Measurements from ENCODE around the gene UGT1A5. TPM values are rescaled to one million over a fixed set of nuclear protein-coding genes. Genes with fewer than 3 reads are reported as not detected.

The UGT1A5 gene
- total and polyA plus RNA-seq, 10 of the 15 experiments (the other 5 are each of a cell fraction or from before 2014, with no cell fraction given): not detected

DNA sequence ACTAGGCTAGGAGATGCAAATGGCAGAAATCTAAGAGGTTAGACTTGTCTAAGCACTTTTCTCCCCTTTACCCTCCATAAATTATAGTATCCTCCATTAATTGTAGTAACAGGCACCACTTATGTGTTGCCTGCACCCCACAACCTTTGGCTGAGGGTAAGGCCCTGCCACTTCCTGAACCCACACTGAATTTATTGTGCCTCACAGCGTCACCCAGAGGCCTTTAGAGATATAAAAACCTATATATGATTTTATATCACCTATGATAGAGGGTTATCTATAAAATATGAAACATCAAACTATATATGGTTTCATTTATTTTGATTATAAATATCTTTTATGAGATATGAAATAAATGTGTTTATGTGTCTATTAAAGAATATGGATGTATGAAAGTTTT, 38.4 kb upstream of the UGT1A5 start:
- H2AFZ ChIP-seq (ENCODE audit: control insufficient read depth, low read depth, low read length): no peak overlapping the region
- H3K27me3 ChIP-seq (replicated peaks in 1 of 2; ENCODE audit: control insufficient read depth in 2 of 2, insufficient read depth in 2 of 2, low read length in 1 of 2): no peaks in the 10 kb centered on the region; a peak in 1 of 4 replicates
- no peaks in the 10 kb centered on the region for H3K36me3 ChIP-seq (ENCODE audit: control insufficient read depth in 2 of 2, insufficient read depth in 2 of 2, low read length in 1 of 2)
- no peaks in the 10 kb centered on the region for H3K4me1 ChIP-seq (ENCODE audit: control insufficient read depth, insufficient read depth, low read length)
- in situ Hi-C loops (cut with MboI): no loop called here
- no peak for FAIRE-seq
- no peak for TF ChIP-seq SKIL (IDR thresholded peaks at IDR 0.05; ENCODE audit: low read depth, poor library complexity, severe bottlenecking)
- peak; percentile 10; the same call in 1 of the 2 replicates for TF ChIP-seq RAD21 (IDR thresholded peaks at IDR 0.05; ENCODE audit: insufficient read depth, low read depth, low read length)
- TF ChIP-seq CTCF (IDR thresholded peaks at IDR 0.05 in 2 of 3, conservative IDR thresholded peaks at IDR 0.05 in 1 of 3; ENCODE audit: control insufficient read depth in 2 of 3, extremely low read depth in 1 of 3, insufficient read depth in 1 of 3, low read depth in 3 of 3, low read length in 3 of 3): 0 out of 6 replicates have a peak, but pooled peaks of 1 of the 3 experiments have one; percentile 15
- TF ChIP-seq, protein P1, sequence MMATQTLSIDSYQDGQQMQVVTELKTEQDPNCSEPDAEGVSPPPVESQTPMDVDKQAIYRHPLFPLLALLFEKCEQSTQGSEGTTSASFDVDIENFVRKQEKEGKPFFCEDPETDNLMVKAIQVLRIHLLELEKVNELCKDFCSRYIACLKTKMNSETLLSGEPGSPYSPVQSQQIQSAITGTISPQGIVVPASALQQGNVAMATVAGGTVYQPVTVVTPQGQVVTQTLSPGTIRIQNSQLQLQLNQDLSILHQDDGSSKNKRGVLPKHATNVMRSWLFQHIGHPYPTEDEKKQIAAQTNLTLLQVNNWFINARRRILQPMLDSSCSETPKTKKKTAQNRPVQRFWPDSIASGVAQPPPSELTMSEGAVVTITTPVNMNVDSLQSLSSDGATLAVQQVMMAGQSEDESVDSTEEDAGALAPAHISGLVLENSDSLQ (IDR thresholded peaks at IDR 0.05): no peak
- TF ChIP-seq YY1 (IDR thresholded peaks at IDR 0.05; ENCODE audit: low read depth, low read length): no peak
- TF ChIP-seq ESRRA (IDR thresholded peaks at IDR 0.05; ENCODE audit: low read length): no peak
- TF ChIP-seq SUZ12 (IDR thresholded peaks at IDR 0.05; ENCODE audit: unreplicated experiment): no peak
- H3K4me3 ChIP-seq: no peak overlapping the region
- no peak for ATAC-seq
- CTCF ChIA-PET: no interaction called here
- WGBS (ENCODE audit: insufficient coverage, insufficient replicate concordance, low lambda C conversion rate, missing lambda C conversion rate): 0% methylated on average over 1 of the region's 1 CpG
- POLR2A ChIA-PET: no interaction called here
- intact Hi-C loops (cut with micrococcal nuclease; ENCODE audit: unreplicated experiment): no loop called here
- RAD21 ChIA-PET (ENCODE audit: unreplicated experiment): no interaction called here
- H3K4me2 ChIP-seq (ENCODE audit: control insufficient read depth, insufficient read depth): no peak overlapping the region
- no peak overlapping the region for H3K9ac ChIP-seq (ENCODE audit: control insufficient read depth, insufficient read depth, low read length)
- no peak for DNase-seq (ENCODE audit: low read depth, low spot score)
- H3K9me3 ChIP-seq (replicated peaks; ENCODE audit: control insufficient read depth, insufficient read depth, low read length): no peaks in the 10 kb centered on the region
- BruUV-seq (replicated peaks): no TSS peak
- SMC1A ChIA-PET (ENCODE audit: uncharacterized antibody, unreplicated experiment): no interaction called here
- H4K20me1 ChIP-seq (ENCODE audit: control insufficient read depth, insufficient read depth): no peaks in the 10 kb centered on the region
- no peaks in the 10 kb centered on the region for H3K79me2 ChIP-seq (ENCODE audit: control insufficient read depth, insufficient read depth, low read length)
- H3K27ac ChIP-seq (ENCODE audit: control insufficient read depth, insufficient read depth): no peak overlapping the region

Measured in GM12878 (cell line).